GM13977 (cell line): ENCODE measurements around the gene ACADVL.
A peak's percentile ranks its signal among the peaks of the same experiment; 100 is the strongest.
"Not testable (repeated sequence)": the region's sequence is repeated elsewhere in the genome, so short reads cannot be mapped to it uniquely, and the experiment has no call there.

Experiments used
- DNase-seq: peaks from one replicate; pipeline ENCODE4 v3.0.0; 2012; ENCODE audit warnings: low spot score
- CTCF ChIP-seq: IDR thresholded peaks from 2 replicates; pipeline ENCODE4 v1.5.1; 2012; ENCODE audit warnings: mild to moderate bottlenecking, control low read depth; ENCODE audit not compliant: insufficient read depth; ENCODE audit errors: extremely low read depth, missing control alignments
- in situ Hi-C: fragments of 300-500 bp; cut with MboI; formaldehyde crosslinking; loops from one replicate; pipeline ENCODE4 v1.12.0; 2022; ENCODE audit warnings: low sequenced_read_pairs, low pct_unique_long_range_greater_than_20kb, mixed read lengths, inconsistent platforms; ENCODE audit not compliant: unreplicated experiment

The ACADVL gene

GRCh38 chr17:7176841-7177190, 42.9 kb upstream of the ACADVL start:
- DNase-seq = no peak
- in situ Hi-C loops = no loop called here
- TF ChIP-seq CTCF = no peak

GRCh38 chr17:7177191-7177953, 42.4 kb upstream of the ACADVL start:
- TF ChIP-seq CTCF = peak; percentile 90
- in situ Hi-C loops = no loop called here
- DNase-seq = peak; percentile 89

- in situ Hi-C loops = no loop called here
- no peak for TF ChIP-seq CTCF
- DNase-seq = no peak
These were observed 41.7 kb upstream of the ACADVL start for GRCh38 chr17:7177954-7178477.

GRCh38 chr17:7178973-7179316, 40.8 kb upstream of the ACADVL start:
- DNase-seq = no peak
- in situ Hi-C loops = no loop called here
- no peak for TF ChIP-seq CTCF

GRCh38 chr17:7179317-7180254, 40.2 kb upstream of the ACADVL start, which contains the start of gene ASGR1:
ASGR1 (minus strand) TSS chr17:7179370; CDS start chr17:7178563, 807 bp downstream.
- no peak for TF ChIP-seq CTCF
- in situ Hi-C loops = no loop called here
- DNase-seq = no peak

- in situ Hi-C loops, DNase-seq: not testable (repeated sequence)
These were observed 37.6 kb upstream of the ACADVL start for GRCh38 chr17:7182101-7182500.
